ENCODE results near the gene MTA1. TPM values are rescaled to one million over a fixed set of nuclear protein-coding genes. Genes with fewer than 3 reads are reported as not detected.

MTA1 gene
- total RNA-seq, 1 donor = 52.7 TPM

- TF ChIP-seq CTCF (IDR thresholded peaks at IDR 0.05; ENCODE audit: insufficient read depth, low read depth, low read length) = no peak
- H3K4me3 ChIP-seq (ENCODE audit: low read depth, low read length) = no peak overlapping the region
- no peak for DNase-seq (ENCODE audit: low read depth)
Measured at GRCh38 chr14:105469456-105470349, 50.1 kb downstream of the MTA1 start.

GRCh38 chr14:105470350-105471296 is 51.0 kb downstream of the MTA1 start:
- no peak for TF ChIP-seq CTCF (IDR thresholded peaks at IDR 0.05; ENCODE audit: insufficient read depth, low read depth, low read length)
- H3K4me3 ChIP-seq (ENCODE audit: low read depth, low read length) = no peak overlapping the region
- no peak for DNase-seq (ENCODE audit: low read depth)

GRCh38 chr14:105471297-105471821 is 51.7 kb downstream of the MTA1 start:
- no peak overlapping the region for H3K4me3 ChIP-seq (ENCODE audit: low read depth, low read length)
- no peak for DNase-seq (ENCODE audit: low read depth)
- peak; percentile 21 for TF ChIP-seq CTCF (IDR thresholded peaks at IDR 0.05; ENCODE audit: insufficient read depth, low read depth, low read length)

GRCh38 chr14:105471823-105472485 is 52.3 kb downstream of the MTA1 start:
- DNase-seq (ENCODE audit: low read depth) = no peak
- no peak for TF ChIP-seq CTCF (IDR thresholded peaks at IDR 0.05; ENCODE audit: insufficient read depth, low read depth, low read length)
- H3K4me3 ChIP-seq (ENCODE audit: low read depth, low read length) = no peak overlapping the region

GRCh38 chr14:105472486-105472991 is 52.9 kb downstream of the MTA1 start:
- TF ChIP-seq CTCF (IDR thresholded peaks at IDR 0.05; ENCODE audit: insufficient read depth, low read depth, low read length) = no peak

More at GRCh38 chr14:105472486-105472991, 52.9 kb downstream of the MTA1 start:
- no peak overlapping the region for H3K4me3 ChIP-seq (ENCODE audit: low read depth, low read length)
- DNase-seq (ENCODE audit: low read depth) = no peak
